ENCODE results near the gene KIF16B.

GRCh38 chr20:16362642-16363041 lies 210.6 kb downstream of the KIF16B start:
- TF ChIP-seq POLR2AphosphoS5 (IDR thresholded peaks at IDR 0.05; ENCODE audit: low read depth, low read length) = no peak
- TF ChIP-seq CBFB (CRISPR knock-in tag; IDR thresholded peaks at IDR 0.05) = no peak
- no peak for TF ChIP-seq TFDP2 (CRISPR knock-in tag; IDR thresholded peaks at IDR 0.05)
- TF ChIP-seq KAT8 (CRISPR knock-in tag; IDR thresholded peaks at IDR 0.05) = no peak
- no peak for TF ChIP-seq GATAD2A (CRISPR knock-in tag; IDR thresholded peaks at IDR 0.05)
- TF ChIP-seq BHLHE40 (IDR thresholded peaks at IDR 0.05; ENCODE audit: low read length) = no peak
- TF ChIP-seq ZNF230 (CRISPR knock-in tag; IDR thresholded peaks at IDR 0.05) = no peak
- no peak for TF ChIP-seq ZFP37 (CRISPR knock-in tag; IDR thresholded peaks at IDR 0.05; ENCODE audit: borderline replicate concordance)
